Duodenal mucosa (tissue), 2 donors: ENCODE data around the gene NFKBIL1.
A peak's percentile ranks its signal among the peaks of the same experiment; 100 is the strongest.

ENCODE experiments used
- H3K27ac ChIP-seq: one replicate; pipeline ENCODE4 v1.7.0; 2013; ENCODE audit warnings: low read depth, low read length
- H3K27me3 ChIP-seq, 2 donors: one replicate each; pipeline ENCODE4 v1.7.0; 2013; ENCODE audit warnings: low read length in 2 of 2, control low read depth in 1 of 2; ENCODE audit not compliant: insufficient read depth in 2 of 2, control insufficient read depth in 1 of 2
- H3K36me3 ChIP-seq, 2 donors: one replicate each; pipeline ENCODE4 v1.7.0; 2013; ENCODE audit warnings: low read length in 2 of 2, control low read depth in 1 of 2; ENCODE audit not compliant: insufficient read depth in 2 of 2, control insufficient read depth in 1 of 2
- H3K4me1 ChIP-seq, 2 donors: one replicate each; pipeline ENCODE4 v1.7.0; 2013; ENCODE audit warnings: low read length in 2 of 2, control low read depth in 1 of 2; ENCODE audit not compliant: insufficient read depth in 2 of 2, control insufficient read depth in 1 of 2
- H3K4me3 ChIP-seq, 2 donors: one replicate each; pipeline ENCODE4 v1.7.0; 2013; ENCODE audit warnings: low read length in 2 of 2, low read depth in 1 of 2
- H3K9ac ChIP-seq, 2 donors: one replicate each; pipeline ENCODE4 v1.7.0; 2013; ENCODE audit warnings: low read length in 2 of 2, low read depth in 1 of 2
- H3K9me3 ChIP-seq, 2 donors: one replicate each; pipeline ENCODE4 v1.7.0; 2013; ENCODE audit warnings: low read length in 2 of 2, control low read depth in 1 of 2; ENCODE audit not compliant: control insufficient read depth in 1 of 2

NFKBIL1 gene

GRCh38 chr6:31580438-31580740 is 33.0 kb downstream of the NFKBIL1 start:
- Histone ChIP-seq H3K4me1 (peaks cover 17 to 18% of the 10 kb centered on the region in 2 donors), H3K9ac (peak overlapping the region; percentile 71 to 99), H3K4me3 (peak overlapping the region; percentile 91 to 92), H3K27me3 (peaks cover 4 to 5% of the 10 kb centered on the region in 2 donors), H3K27ac (no peak overlapping the region), H3K9me3 (no peaks in the 10 kb centered on the region), H3K36me3 (no peaks in the 10 kb centered on the region)

GRCh38 chr6:31580807-31581433 is 33.5 kb downstream of the NFKBIL1 start:
- H3K36me3 ChIP-seq = no peaks in the 10 kb centered on the region
- H3K4me1 ChIP-seq = peaks cover 17 to 23% of the 10 kb centered on the region in 2 donors
- peak overlapping the region; percentile 71 to 99 for H3K9ac ChIP-seq
- H3K4me3 ChIP-seq = peak overlapping the region; percentile 91 to 92
- H3K27ac ChIP-seq = peak overlapping the region; percentile 64
- peaks cover 0 to 5% of the 10 kb centered on the region in 2 donors for H3K27me3 ChIP-seq
- H3K9me3 ChIP-seq = no peaks in the 10 kb centered on the region

GRCh38 chr6:31581434-31582229 is 34.2 kb downstream of the NFKBIL1 start:
- peaks cover 0 to 5% of the 10 kb centered on the region in 2 donors for H3K27me3 ChIP-seq
- H3K27ac ChIP-seq = peak overlapping the region; percentile 64
- peak overlapping the region; percentile 71 to 99 for H3K9ac ChIP-seq
- no peaks in the 10 kb centered on the region for H3K9me3 ChIP-seq
- peak overlapping the region; percentile 91 to 92 for H3K4me3 ChIP-seq
- H3K4me1 ChIP-seq = peaks cover 17 to 28% of the 10 kb centered on the region in 2 donors
- no peaks in the 10 kb centered on the region for H3K36me3 ChIP-seq

GRCh38 chr6:31582230-31582643 is 34.8 kb downstream of the NFKBIL1 start, which contains the start of gene LTB:
Gene LTB, minus strand, starts transcription at chr6:31582424. Its CDS starts 7 bp downstream, at chr6:31582417.
- H3K27me3 ChIP-seq = peaks cover 0 to 5% of the 10 kb centered on the region in 2 donors
- H3K27ac ChIP-seq = peak within 1 kb of the TSS; percentile 64
- no peaks in the 10 kb centered on the region for H3K9me3 ChIP-seq
- H3K4me3 ChIP-seq = peak within 1 kb of the TSS; percentile 91 to 92
- peak within 1 kb of the TSS; percentile 71 to 99 for H3K9ac ChIP-seq
- H3K36me3 ChIP-seq = no peaks in the 10 kb centered on the region
- peaks cover 17 to 28% of the 10 kb centered on the region in 2 donors for H3K4me1 ChIP-seq

GRCh38 chr6:31585491-31585890 is 38.1 kb downstream of the NFKBIL1 start:
- no peak overlapping the region for H3K27ac ChIP-seq
- no peak overlapping the region for H3K9ac ChIP-seq
- H3K27me3 ChIP-seq = peaks cover 0 to 5% of the 10 kb centered on the region in 2 donors
- no peaks in the 10 kb centered on the region for H3K36me3 ChIP-seq
- no peaks in the 10 kb centered on the region for H3K9me3 ChIP-seq
- no peak overlapping the region for H3K4me3 ChIP-seq
- H3K4me1 ChIP-seq = peaks cover 15 to 29% of the 10 kb centered on the region in 2 donors

GRCh38 chr6:31586008-31586407 is 38.6 kb downstream of the NFKBIL1 start, which contains the start of gene LST1:
Gene LST1, plus strand, starts transcription at chr6:31586277. Its CDS starts 1,023 bp downstream, at chr6:31587300.
- Histone ChIP-seq H3K9ac (peak within 1 kb of the TSS in 1 of 2 donors; percentile 34), H3K4me3 (peak within 1 kb of the TSS; percentile 23 to 45), H3K27ac (no peak within 1 kb of the TSS)

GRCh38 chr6:31586599-31587281 is 39.3 kb downstream of the NFKBIL1 start:
- peaks cover 7 to 21% of the 10 kb centered on the region in 2 donors for H3K4me1 ChIP-seq
- no peaks in the 10 kb centered on the region for H3K9me3 ChIP-seq
- H3K27me3 ChIP-seq = peaks cover 0 to 5% of the 10 kb centered on the region in 2 donors
- no peak overlapping the region for H3K9ac ChIP-seq
- H3K36me3 ChIP-seq = no peaks in the 10 kb centered on the region
- H3K27ac ChIP-seq = no peak overlapping the region
- H3K4me3 ChIP-seq = peak overlapping the region; percentile 23 to 45

More at GRCh38 chr6:31586008-31586407, 38.6 kb downstream of the NFKBIL1 start, which contains the start of gene LST1:
- Histone ChIP-seq H3K36me3 (no peaks in the 10 kb centered on the region), H3K9me3 (no peaks in the 10 kb centered on the region), H3K4me1 (peaks cover 12 to 27% of the 10 kb centered on the region in 2 donors), H3K27me3 (peaks cover 0 to 5% of the 10 kb centered on the region in 2 donors)

GRCh38 chr6:31587791-31588777 is 40.7 kb downstream of the NFKBIL1 start:
- Histone ChIP-seq H3K9me3 (no peaks in the 10 kb centered on the region), H3K27me3 (no peaks in the 10 kb centered on the region), H3K4me1 (peaks cover 0 to 15% of the 10 kb centered on the region in 2 donors), H3K27ac (no peak overlapping the region), H3K36me3 (no peaks in the 10 kb centered on the region), H3K4me3 (peak overlapping the region in 1 of 2 donors; percentile 23), H3K9ac (peak overlapping the region in 1 of 2 donors; percentile 18)
